Urinary bladder (tissue), 4 donors: Measurements from ENCODE around the gene FSTL5. TPM values are rescaled to one million over a fixed set of nuclear protein-coding genes. Genes with fewer than 3 reads are reported as not detected.

Experiments used
- DNase-seq: peaks from one replicate; pipeline ENCODE4 v3.0.0-alpha.2; 2015; ENCODE audit errors: extremely low spot score
- H3K27ac ChIP-seq: one replicate; pipeline ENCODE4 v1.5.1; 2013; ENCODE audit warnings: low read depth, mild to moderate bottlenecking, moderate library complexity
- H3K36me3 ChIP-seq: one replicate; pipeline ENCODE4 v1.6.1; 2013; ENCODE audit warnings: mild to moderate bottlenecking, moderate library complexity; ENCODE audit not compliant: insufficient read depth
- H3K4me1 ChIP-seq: one replicate; pipeline ENCODE4 v1.6.1; 2013; ENCODE audit warnings: mild to moderate bottlenecking, moderate library complexity; ENCODE audit not compliant: insufficient read depth
- H3K4me3 ChIP-seq: one replicate; pipeline ENCODE4 v1.5.1; 2013; ENCODE audit warnings: low read depth, low read length
- WGBS: extraction: QIAGEN DNeasy Blood & Tissue Kit; methylation state at CpG from one replicate; pipeline ENCODE4 v1.1.7; 2013; 5-methylcytosine and 5-hydroxymethylcytosine counted together
- polyA plus RNA-seq: library from polyadenylated mRNA; stranded (reverse); fragments of 200-250 nt; gene quantifications from one replicate; pipeline ENCODE4 v1.2.3, GENCODE V29; 2013
- total RNA-seq: library from RNA; depleted of rRNA; stranded (reverse); fragments of >200 nt; gene quantifications from one replicate; pipeline ENCODE4 v1.2.3, GENCODE V29; 2014
- donor health status: healthy with polysubstance abuse.
- donor health status: healthy.

The FSTL5 gene
- total and polyA plus RNA-seq, 2 donors: 0.06 to 2.1 TPM

GRCh38 chr4:161343569-161343950 is 820.2 kb downstream of the FSTL5 start:
- Histone ChIP-seq H3K4me1 (no peaks in the 10 kb centered on the region), H3K36me3 (no peaks in the 10 kb centered on the region), H3K4me3 (no peak overlapping the region), H3K27ac (no peak overlapping the region)
- DNase-seq: no peak
- WGBS: 87% methylated on average over 2 of the region's 2 CpGs

- no peak for DNase-seq
- H3K4me1 ChIP-seq: no peaks in the 10 kb centered on the region
- H3K4me3 ChIP-seq: no peak overlapping the region
- 78% methylated on average over 6 of the region's 6 CpGs for WGBS
- no peaks in the 10 kb centered on the region for H3K36me3 ChIP-seq
- no peak overlapping the region for H3K27ac ChIP-seq
Measured at GRCh38 chr4:161342881-161343568, 820.8 kb downstream of the FSTL5 start.

- Histone ChIP-seq H3K27ac (no peak overlapping the region), H3K4me3 (no peak overlapping the region), H3K36me3 (no peaks in the 10 kb centered on the region), H3K4me1 (no peaks in the 10 kb centered on the region)
- DNase-seq: no peak
- WGBS: 92% methylated on average over 5 of the region's 5 CpGs
Measured at GRCh38 chr4:161336621-161337020, 827.2 kb downstream of the FSTL5 start.

- H3K27ac ChIP-seq: no peak overlapping the region
- no peaks in the 10 kb centered on the region for H3K36me3 ChIP-seq
- no peak for DNase-seq
- 25% methylated on average over 2 of the region's 2 CpGs for WGBS
- H3K4me3 ChIP-seq: no peak overlapping the region
- no peaks in the 10 kb centered on the region for H3K4me1 ChIP-seq
Measured at GRCh38 chr4:161336016-161336530, 827.7 kb downstream of the FSTL5 start.
